IPS DF 4.7 (cell line): ENCODE results near the gene DSE.

Experiments
- DNase-seq: peaks from one replicate; pipeline ENCODE4 v3.0.0-alpha.2; 2013; ENCODE audit warnings: low spot score; ENCODE audit errors: extremely low read depth

Gene DSE

GRCh38 chr6:116359835-116360234 is 10.9 kb upstream of the DSE start:
- DNase-seq, result no peak

- DNase-seq, result no peak
Measured at GRCh38 chr6:116362276-116362675, 8.5 kb upstream of the DSE start.

- no peak for DNase-seq
Measured at GRCh38 chr6:116363759-116364158, 7.0 kb upstream of the DSE start.

- no peak for DNase-seq
Measured at GRCh38 chr6:116364321-116364720, 6.4 kb upstream of the DSE start.

- no peak for DNase-seq
Measured at GRCh38 chr6:116365743-116366142, 5.0 kb upstream of the DSE start.

- no peak for DNase-seq
Measured at GRCh38 chr6:116366740-116367275, 3.9 kb upstream of the DSE start.

GRCh38 chr6:116369540-116369939 is 1.2 kb upstream of the DSE start:
- no peak for DNase-seq

- DNase-seq, result peak; percentile 44
Measured at GRCh38 chr6:116369964-116370759, 585 bp upstream of the DSE start.

- no peak for DNase-seq
Measured at GRCh38 chr6:116371120-116371917, 572 bp downstream of the DSE start.

- DNase-seq, result no peak
Measured at GRCh38 chr6:116371918-116372209, 1.1 kb downstream of the DSE start.

GRCh38 chr6:116373300-116373699 is 2.6 kb downstream of the DSE start:
- DNase-seq, result no peak

- DNase-seq, result no peak
Measured at GRCh38 chr6:116373940-116374339, 3.2 kb downstream of the DSE start.

- no peak for DNase-seq
Measured at GRCh38 chr6:116374586-116374985, 3.8 kb downstream of the DSE start.

GRCh38 chr6:116375262-116375661 is 4.5 kb downstream of the DSE start:
- no peak for DNase-seq

GRCh38 chr6:116376149-116376548 is 5.4 kb downstream of the DSE start:
- no peak for DNase-seq

GRCh38 chr6:116379764-116380163 is 9.0 kb downstream of the DSE start:
- DNase-seq, result no peak

GRCh38 chr6:116380346-116380745 is 9.6 kb downstream of the DSE start:
- DNase-seq, result no peak

GRCh38 chr6:116381000-116381399 is 10.3 kb downstream of the DSE start:
- DNase-seq, result no peak

- no peak for DNase-seq
Measured at GRCh38 chr6:116382587-116382986, 11.8 kb downstream of the DSE start.

- no peak for DNase-seq
Measured at GRCh38 chr6:116384727-116385458, 14.1 kb downstream of the DSE start.

- no peak for DNase-seq
Measured at GRCh38 chr6:116385459-116385802, 14.7 kb downstream of the DSE start.

- DNase-seq, result no peak
Measured at GRCh38 chr6:116385921-116386320, 15.2 kb downstream of the DSE start.
